ENCODE measurements around the gene DYNC1I1.

DYNC1I1 gene

GRCh38 chr7:95971716-95972115 is 199.4 kb downstream of the DYNC1I1 start:
- DNase-seq (ENCODE audit: low spot score) = no peak

- no peak for DNase-seq (ENCODE audit: low spot score)
Observed at GRCh38 chr7:95972523-95972922, 200.2 kb downstream of the DYNC1I1 start.

GRCh38 chr7:95974108-95974507 is 201.8 kb downstream of the DYNC1I1 start:
- no peak for DNase-seq (ENCODE audit: low spot score)

GRCh38 chr7:95976369-95977060 is 204.2 kb downstream of the DYNC1I1 start:
- DNase-seq (ENCODE audit: low spot score) = no peak

GRCh38 chr7:95977994-95978393 is 205.6 kb downstream of the DYNC1I1 start:
- DNase-seq (ENCODE audit: low spot score) = no peak

GRCh38 chr7:95980167-95980566 is 207.8 kb downstream of the DYNC1I1 start:
- no peak for DNase-seq (ENCODE audit: low spot score)

GRCh38 chr7:95980706-95981105 is 208.4 kb downstream of the DYNC1I1 start:
- DNase-seq (ENCODE audit: low spot score) = no peak

GRCh38 chr7:95986178-95986764 is 213.9 kb downstream of the DYNC1I1 start:
- DNase-seq (ENCODE audit: low spot score) = no peak

GRCh38 chr7:95989301-95989700 is 216.9 kb downstream of the DYNC1I1 start:
- no peak for DNase-seq (ENCODE audit: low spot score)

GRCh38 chr7:95993380-95993779 is 221.0 kb downstream of the DYNC1I1 start:
- DNase-seq (ENCODE audit: low spot score) = no peak

- no peak for DNase-seq (ENCODE audit: low spot score)
Observed at GRCh38 chr7:95996174-95996573, 223.8 kb downstream of the DYNC1I1 start.

GRCh38 chr7:95996886-95997285 is 224.5 kb downstream of the DYNC1I1 start:
- DNase-seq (ENCODE audit: low spot score) = no peak

- DNase-seq (ENCODE audit: low spot score) = no peak
Observed at GRCh38 chr7:95997632-95998031, 225.3 kb downstream of the DYNC1I1 start.

GRCh38 chr7:95999481-95999880 is 227.1 kb downstream of the DYNC1I1 start:
- no peak for DNase-seq (ENCODE audit: low spot score)

GRCh38 chr7:96004578-96004977 is 232.2 kb downstream of the DYNC1I1 start:
- no peak for DNase-seq (ENCODE audit: low spot score)

- no peak for DNase-seq (ENCODE audit: low spot score)
Observed at GRCh38 chr7:96005271-96005670, 232.9 kb downstream of the DYNC1I1 start.

GRCh38 chr7:96009148-96009547 is 236.8 kb downstream of the DYNC1I1 start:
- no peak for DNase-seq (ENCODE audit: low spot score)

GRCh38 chr7:96013836-96014235 is 241.5 kb downstream of the DYNC1I1 start:
- DNase-seq (ENCODE audit: low spot score) = no peak

- DNase-seq (ENCODE audit: low spot score) = no peak
Observed at GRCh38 chr7:96014617-96015016, 242.3 kb downstream of the DYNC1I1 start.

- no peak for DNase-seq (ENCODE audit: low spot score)
Observed at GRCh38 chr7:96016056-96016586, 243.8 kb downstream of the DYNC1I1 start.

- DNase-seq (ENCODE audit: low spot score) = no peak
Observed at GRCh38 chr7:96016735-96017134, 244.4 kb downstream of the DYNC1I1 start.

- DNase-seq (ENCODE audit: low spot score) = no peak
Observed at GRCh38 chr7:96017877-96018276, 245.5 kb downstream of the DYNC1I1 start.

- no peak for DNase-seq (ENCODE audit: low spot score)
Observed at GRCh38 chr7:96021568-96021967, 249.2 kb downstream of the DYNC1I1 start.

GRCh38 chr7:96023387-96023786 is 251.0 kb downstream of the DYNC1I1 start:
- DNase-seq (ENCODE audit: low spot score) = no peak
